B cell (primary cell): ENCODE data around the gene REPS2. TPM values are rescaled to one million over a fixed set of nuclear protein-coding genes. Genes with fewer than 3 reads are reported as not detected.

Experiments used
- ATAC-seq: fragments of 200-7000 bp; cut with Tn5 transposase; one replicate; pipeline ENCODE4 v1.10.0; 2021; ENCODE audit warnings: low read depth, mild to moderate bottlenecking, moderate number of reproducible peaks, moderate library complexity
- CTCF ChIA-PET: fragments of 350-600 bp; sonication (Branson Sonifier 250); formaldehyde crosslinking; loops from one replicate; lab custom pipeline; 2021; ENCODE audit warnings: antibody characterized with exemption, inconsistent platforms; lab: Charles Lee
- POLR2A ChIA-PET: fragments of 350-600 bp; sonication (Branson Sonifier 250); formaldehyde crosslinking; loops from one replicate; lab custom pipeline; 2021; ENCODE audit warnings: antibody characterized with exemption; lab: Charles Lee
- DNase-seq: peaks from one replicate; pipeline ENCODE4 v3.0.0; 2013
- H2AFZ ChIP-seq: 2 replicates; pipeline ENCODE4 v1.6.1; 2012; ENCODE audit warnings: mild to moderate bottlenecking, low read depth, low read length; ENCODE audit not compliant: insufficient read depth, poor library complexity, severe bottlenecking
- H3K27ac ChIP-seq, 2 donors: 1 replicate in 1 of 2; 2 replicates in 1 of 2; pipeline ENCODE4 v1.5.1; 2012 to 2013; ENCODE audit warnings: low read length in 2 of 2, mild to moderate bottlenecking in 2 of 2, moderate library complexity in 1 of 2
- H3K27me3 ChIP-seq, 4 experiments: fragments of 200-600 bp in 1 of 4; sonication (generic) in 1 of 4; replicated peaks in 1 of 4; 1 replicate in 2 of 4; 2 replicates in 2 of 4; pipeline versions ENCODE4 v1.6.1 to v1.7.0; 2013 to 2016; ENCODE audit warnings: low read length in 3 of 4, mild to moderate bottlenecking in 2 of 4, mixed read lengths in 1 of 4, moderate library complexity in 1 of 4; ENCODE audit not compliant: insufficient read depth in 4 of 4, control insufficient read depth in 3 of 4; ENCODE audit errors: control extremely low read depth in 1 of 4
- H3K36me3 ChIP-seq, 2 experiments: replicated peaks in 1 of 2; 1 replicate in 1 of 2; 2 replicates in 1 of 2; pipeline versions ENCODE4 v1.6.1 to v1.7.1; 2013; ENCODE audit warnings: low read length in 1 of 2; ENCODE audit not compliant: insufficient read depth in 2 of 2, control insufficient read depth in 1 of 2; ENCODE audit errors: control extremely low read depth in 1 of 2, extremely low read depth in 1 of 2
- H3K4me1 ChIP-seq, 2 donors: fragments of 200-600 bp in 1 of 2; sonication (generic) in 1 of 2; 1 replicate in 1 of 2; 2 replicates in 1 of 2; pipeline versions ENCODE4 v1.5.1 to v1.6.1; 2013 to 2017; ENCODE audit warnings: low read length in 2 of 2; ENCODE audit not compliant: control insufficient read depth in 2 of 2, insufficient read depth in 2 of 2
- H3K4me2 ChIP-seq: replicated peaks from 2 replicates; pipeline ENCODE3; 2012; ENCODE audit warnings: mild to moderate bottlenecking, low read depth, low read length; ENCODE audit not compliant: poor library complexity, severe bottlenecking
- H3K4me3 ChIP-seq, 5 experiments: fragments of 200-600 bp in 1 of 5; sonication (generic) in 1 of 5; 1 replicate in 3 of 5; 2 replicates in 2 of 5; pipeline versions ENCODE4 v1.5.1 to v1.7.0; 2011 to 2016; ENCODE audit warnings: low read length in 4 of 5, mild to moderate bottlenecking in 4 of 5, low read depth in 2 of 5, control low read depth in 1 of 5, moderate library complexity in 1 of 5; ENCODE audit not compliant: insufficient read depth in 1 of 5; ENCODE audit errors: control extremely low read depth in 1 of 5, extremely low read depth in 1 of 5
- H3K79me2 ChIP-seq: fragments of 200-600 bp; sonication (generic); one replicate; pipeline ENCODE4 v1.6.0; 2016; ENCODE audit warnings: low read length; ENCODE audit not compliant: control insufficient read depth, insufficient read depth
- H3K9ac ChIP-seq: fragments of 200-600 bp; sonication (generic); 2 replicates; pipeline ENCODE4 v1.6.1; 2017; ENCODE audit warnings: mild to moderate bottlenecking, low read length, moderate library complexity
- H3K9me3 ChIP-seq, 3 donors: one replicate each; pipeline versions ENCODE4 v1.6.1 to v1.7.1; 2013; ENCODE audit warnings: low read length in 2 of 3; ENCODE audit not compliant: control insufficient read depth in 2 of 3, insufficient read depth in 1 of 3; ENCODE audit errors: control extremely low read depth in 1 of 3
- H4K20me1 ChIP-seq: 2 replicates; pipeline ENCODE4 v1.6.0; 2012; ENCODE audit warnings: mild to moderate bottlenecking, low read length; ENCODE audit not compliant: insufficient read depth, control insufficient read depth, poor library complexity, severe bottlenecking
- H3K27ac Mint-ChIP-seq: one replicate; pipeline ENCODE4 v1.8.0; 2021; ENCODE audit warnings: mixed read lengths
- H3K27me3 Mint-ChIP-seq: one replicate; pipeline ENCODE4 v1.8.0; 2021; ENCODE audit warnings: mixed read lengths
- H3K4me1 Mint-ChIP-seq: one replicate; pipeline ENCODE4 v1.8.0; 2021; ENCODE audit warnings: mixed read lengths
- H3K4me3 Mint-ChIP-seq: one replicate; pipeline ENCODE4 v1.8.0; 2021; ENCODE audit warnings: mixed read lengths
- H3K9me3 Mint-ChIP-seq: one replicate; pipeline ENCODE4 v1.8.0; 2022; ENCODE audit warnings: mixed read lengths; ENCODE audit not compliant: insufficient read depth
- EZH2 ChIP-seq: IDR thresholded peaks from 2 replicates; pipeline ENCODE4 v1.6.1; 2012; ENCODE audit warnings: borderline replicate concordance, low read depth, mild to moderate bottlenecking, moderate library complexity, low read length; ENCODE audit not compliant: insufficient read depth, poor library complexity, severe bottlenecking
- WGBS: methylation state at CpG from one replicate; pipeline ENCODE4 v1.1.5; 2013; ENCODE audit warnings: missing lambda C conversion rate; ENCODE audit not compliant: insufficient coverage; 5-methylcytosine and 5-hydroxymethylcytosine counted together
- intact Hi-C: fragments of 100-400 bp; cut with micrococcal nuclease; formaldehyde crosslinking; loops from one replicate; pipeline ENCODE4 v1.10.0; 2022
- polyA plus RNA-seq: library from polyadenylated mRNA; depleted of rRNA; stranded (reverse); fragments of >200 nt; gene quantifications from 2 replicates; pipeline ENCODE4 v1.2.3, GENCODE V29; 2012
- total RNA-seq, 2 donors: library from RNA; stranded (reverse); fragments of 120-200 nt in 1 of 2; gene quantifications; 1 replicate in 1 of 2; 2 replicates in 1 of 2; pipeline versions ENCODE4 v1.2.3 to v1.2.4, GENCODE V29; 2013 to 2022
- TF ChIP-seq, protein P1 (sequence below): fragments of 200-600 bp; IDR thresholded peaks from one replicate; pipeline ENCODE4 v1.8.0; 2022; ENCODE audit warnings: antibody characterized with exemption, mild to moderate bottlenecking

The REPS2 gene
- total and polyA plus RNA-seq, 2 donors (not counting 1 experiment from before 2014, with no cell fraction given), result 1.1 to 4.9 TPM

DNA sequence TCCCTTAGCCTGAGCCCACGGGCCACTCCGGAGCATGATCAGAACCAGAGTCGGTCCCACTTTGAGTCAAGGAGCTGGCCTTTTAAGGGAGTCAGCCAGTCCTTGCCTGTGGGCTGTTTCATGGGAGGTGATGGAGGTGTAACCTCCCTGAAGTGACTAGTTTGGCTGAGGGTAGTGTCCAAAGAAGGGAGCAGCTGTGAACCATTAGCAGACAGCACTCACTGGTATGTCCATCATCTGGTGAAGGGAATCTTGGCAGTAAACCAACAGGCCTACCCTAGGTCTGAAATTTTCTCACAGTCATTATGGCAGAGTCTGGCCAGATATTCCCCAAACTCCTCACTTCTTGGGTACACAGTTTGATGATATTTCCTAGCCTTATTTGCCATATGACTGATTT is 12.3 kb upstream of the REPS2 start:
- TF ChIP-seq EZH2, result no peak
- TF ChIP-seq, protein P1, sequence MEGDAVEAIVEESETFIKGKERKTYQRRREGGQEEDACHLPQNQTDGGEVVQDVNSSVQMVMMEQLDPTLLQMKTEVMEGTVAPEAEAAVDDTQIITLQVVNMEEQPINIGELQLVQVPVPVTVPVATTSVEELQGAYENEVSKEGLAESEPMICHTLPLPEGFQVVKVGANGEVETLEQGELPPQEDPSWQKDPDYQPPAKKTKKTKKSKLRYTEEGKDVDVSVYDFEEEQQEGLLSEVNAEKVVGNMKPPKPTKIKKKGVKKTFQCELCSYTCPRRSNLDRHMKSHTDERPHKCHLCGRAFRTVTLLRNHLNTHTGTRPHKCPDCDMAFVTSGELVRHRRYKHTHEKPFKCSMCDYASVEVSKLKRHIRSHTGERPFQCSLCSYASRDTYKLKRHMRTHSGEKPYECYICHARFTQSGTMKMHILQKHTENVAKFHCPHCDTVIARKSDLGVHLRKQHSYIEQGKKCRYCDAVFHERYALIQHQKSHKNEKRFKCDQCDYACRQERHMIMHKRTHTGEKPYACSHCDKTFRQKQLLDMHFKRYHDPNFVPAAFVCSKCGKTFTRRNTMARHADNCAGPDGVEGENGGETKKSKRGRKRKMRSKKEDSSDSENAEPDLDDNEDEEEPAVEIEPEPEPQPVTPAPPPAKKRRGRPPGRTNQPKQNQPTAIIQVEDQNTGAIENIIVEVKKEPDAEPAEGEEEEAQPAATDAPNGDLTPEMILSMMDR, result no peak
- DNase-seq, result no peak
- Mint-ChIP-seq H3K4me3 (no peak overlapping the region), H3K27me3 (no peaks in the 10 kb centered on the region), H3K27ac (no peak overlapping the region), H3K9me3 (no peaks in the 10 kb centered on the region), H3K4me1 (no peaks in the 10 kb centered on the region)
- no peak overlapping the region for H3K9ac ChIP-seq
- peaks cover 0 to 3% (median 0%) of the 10 kb centered on the region in 3 donors for H3K9me3 ChIP-seq
- H3K27ac ChIP-seq, result no peak overlapping the region
- no peak overlapping the region for H2AFZ ChIP-seq
- no peaks in the 10 kb centered on the region for H3K79me2 ChIP-seq
- CTCF ChIA-PET, result no interaction called here
- ATAC-seq, result no peak
- intact Hi-C loops, result no loop called here
- H3K4me1 ChIP-seq, result no peaks in the 10 kb centered on the region
- H3K36me3 ChIP-seq, result no peaks in the 10 kb centered on the region
- H3K4me3 ChIP-seq, result no peak overlapping the region
- H3K4me2 ChIP-seq, result no peak overlapping the region
- peaks cover 0 to 3% (median 0%) of the 10 kb centered on the region in 4 experiments for H3K27me3 ChIP-seq
- no peaks in the 10 kb centered on the region for H4K20me1 ChIP-seq
- no CpG with 5 or more reads among the region's 3 CpGs for WGBS
- POLR2A ChIA-PET, result no interaction called here

DNA sequence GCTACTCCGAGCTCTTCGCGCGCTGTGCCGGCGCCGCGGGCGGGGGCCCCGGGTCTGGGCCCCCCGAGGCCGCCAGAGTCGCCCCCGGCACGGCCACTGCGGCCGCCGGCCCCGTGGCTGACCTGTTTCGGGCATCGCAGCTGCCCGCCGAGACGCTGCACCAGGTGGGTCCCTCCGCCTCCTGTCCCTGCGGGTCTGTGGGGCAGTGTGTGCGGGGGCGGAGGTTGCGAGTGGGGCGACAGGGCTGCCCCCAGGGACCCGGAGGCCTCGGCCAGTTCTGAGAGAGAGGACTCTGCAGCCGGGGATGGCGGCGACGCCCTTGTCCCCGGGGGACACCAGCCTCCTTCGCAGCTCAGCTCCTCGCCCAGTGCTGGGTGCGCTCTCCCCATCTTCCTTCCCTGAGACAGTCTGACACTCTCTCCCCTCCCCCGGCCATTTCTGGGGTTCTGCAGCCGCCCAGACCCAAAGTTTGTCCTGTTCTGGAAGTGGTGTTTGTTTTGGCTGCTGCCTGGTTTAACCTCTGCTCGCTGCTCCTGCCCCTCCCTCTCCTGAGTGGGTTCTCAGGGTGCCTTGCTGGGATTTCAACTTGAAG is 609 bp downstream of the REPS2 start:
- no peaks in the 10 kb centered on the region for H3K9me3 Mint-ChIP-seq
- Histone ChIP-seq H2AFZ (peak overlapping the region; percentile 72), H3K79me2 (no peaks in the 10 kb centered on the region), H3K4me3 (peak overlapping the region in 4 of 5 experiments; percentile 51 to 64 (median 62)), H3K27me3 (no peaks in the 10 kb centered on the region), H3K9me3 (no peaks in the 10 kb centered on the region), H3K9ac (peak overlapping the region; percentile 68), H3K36me3 (no peaks in the 10 kb centered on the region), H3K4me2 (peak overlapping the region; percentile 82), H3K4me1 (peaks cover 8 to 17% of the 10 kb centered on the region in 2 donors), H3K27ac (peak overlapping the region in 1 of 2 donors; percentile 23), H4K20me1 (no peaks in the 10 kb centered on the region)
- CTCF ChIA-PET, result interaction anchor here (1.8 kb wide), 1 partner anchor 99 kb away, joined by 8 read pairs; no protein-coding TSS in a partner anchor
- ATAC-seq (peak; percentile 19), DNase-seq (no peak)
- POLR2A ChIA-PET, result no interaction called here
- no peaks in the 10 kb centered on the region for H3K27me3 Mint-ChIP-seq
- peak overlapping the region; percentile 50 for H3K27ac Mint-ChIP-seq
- H3K4me3 Mint-ChIP-seq, result peak overlapping the region; percentile 87
- peaks cover 9% of the 10 kb centered on the region for H3K4me1 Mint-ChIP-seq
- intact Hi-C loops, result loop anchor here (1.0 to 2.0 kb wide), 4 partner anchors 64 to 228 kb away; partner anchors contain the start of genes RBBP7, SYAP1 and TXLNG
- WGBS, result under 1% methylated on average over 30 of the region's 43 CpGs
- TF ChIP-seq, protein P1, result no peak
- no peak for TF ChIP-seq EZH2
